KOPT-K1 (cell line): Measurements from ENCODE around the gene RPUSD3.

Experiments
- H3K27ac ChIP-seq: fragments of 200-600 bp; sonication (generic); 2 replicates; pipeline ENCODE4 v1.5.1; 2016; ENCODE audit warnings: antibody characterized with exemption, mild to moderate bottlenecking, low read depth, low read length; ENCODE audit not compliant: poor library complexity, severe bottlenecking
- H3K36me3 ChIP-seq: fragments of 200-600 bp; sonication (generic); 2 replicates; pipeline ENCODE4 v1.5.1; 2017; ENCODE audit warnings: antibody characterized with exemption, mild to moderate bottlenecking, low read length, moderate library complexity; ENCODE audit not compliant: insufficient read depth
- H3K9me3 ChIP-seq: fragments of 200-600 bp; sonication (generic); 2 replicates; pipeline ENCODE4 v1.5.1; 2017; ENCODE audit warnings: antibody characterized with exemption, low read length, mild to moderate bottlenecking; ENCODE audit not compliant: insufficient read depth, poor library complexity, severe bottlenecking

The RPUSD3 gene

DNA sequence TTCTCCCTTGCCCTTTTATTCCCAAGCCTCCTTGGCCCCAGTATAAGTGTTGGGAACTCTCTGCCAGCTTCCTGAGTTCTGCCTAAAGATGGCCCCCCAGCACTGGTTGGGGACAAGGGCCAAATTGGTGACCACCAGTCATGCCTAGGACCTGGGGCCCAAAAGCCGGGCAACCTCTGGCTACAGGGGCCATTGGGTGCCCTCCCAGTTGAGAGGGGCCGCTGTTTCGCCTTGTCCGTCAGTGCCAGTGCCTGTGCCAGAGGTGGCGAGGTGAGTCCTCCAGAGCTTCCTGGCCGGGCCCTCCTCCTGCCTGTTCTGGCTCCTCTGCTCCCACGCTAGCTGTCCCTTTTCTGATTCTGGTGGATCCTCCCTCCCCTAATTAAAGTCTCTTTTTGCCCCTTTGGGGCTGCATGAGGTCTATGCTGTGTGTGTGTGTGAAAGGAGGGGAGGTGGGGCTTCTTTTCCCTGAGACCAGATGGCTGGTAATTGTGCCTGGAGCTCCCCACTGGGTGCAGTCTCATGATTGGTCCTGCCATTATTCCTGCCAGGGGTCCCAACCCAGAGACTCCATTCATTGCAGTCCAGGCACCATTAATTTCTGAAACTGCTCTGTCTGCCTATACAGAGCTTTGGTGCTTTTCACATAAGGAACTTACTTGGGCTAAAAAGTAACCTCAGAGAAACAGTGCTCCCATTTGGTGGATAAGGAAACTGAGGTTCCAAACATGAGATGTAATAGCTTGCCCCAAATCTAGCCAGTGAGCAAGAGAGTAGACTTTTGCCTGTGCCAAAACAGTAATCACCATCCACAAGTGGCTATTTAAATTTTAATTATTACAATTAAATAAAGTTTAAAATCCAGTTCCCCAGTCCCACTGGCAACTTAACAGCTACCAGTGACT, 36.9 kb downstream of the RPUSD3 start:
- Histone ChIP-seq H3K9me3 (no peaks in the 10 kb centered on the region), H3K27ac (no peak overlapping the region), H3K36me3 (peaks cover 97% of the 10 kb centered on the region)

- Histone ChIP-seq H3K36me3 (peaks cover 97% of the 10 kb centered on the region), H3K27ac (no peak overlapping the region), H3K9me3 (no peaks in the 10 kb centered on the region)
Measured at GRCh38 chr3:9806137-9806536, 37.7 kb downstream of the RPUSD3 start.

- H3K9me3 ChIP-seq: no peaks in the 10 kb centered on the region
- no peak overlapping the region for H3K27ac ChIP-seq
- peaks cover 98% of the 10 kb centered on the region for H3K36me3 ChIP-seq
Measured at GRCh38 chr3:9804996-9805395, 38.8 kb downstream of the RPUSD3 start.

DNA sequence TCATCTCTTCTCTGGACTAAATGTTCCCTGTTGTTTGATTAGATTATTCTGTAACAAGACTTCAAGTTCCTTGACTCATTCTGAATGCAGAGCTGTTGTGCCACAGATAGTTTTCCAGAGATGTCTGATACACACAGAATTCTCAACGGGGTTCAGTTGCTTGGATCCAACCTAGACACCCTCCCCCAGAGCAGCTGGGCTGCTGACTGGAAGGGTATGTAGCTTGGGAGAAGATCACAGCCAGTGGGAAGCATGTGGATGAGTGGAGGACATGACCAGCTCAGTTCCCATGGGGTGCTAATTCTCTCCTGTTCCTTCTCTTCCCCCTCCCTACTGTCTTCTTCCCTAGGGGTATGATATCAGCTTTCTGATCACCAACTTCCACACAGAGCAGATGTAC, 40.3 kb downstream of the RPUSD3 start:
- Histone ChIP-seq H3K36me3 (peaks cover 100% of the 10 kb centered on the region), H3K27ac (no peak overlapping the region), H3K9me3 (no peaks in the 10 kb centered on the region)

DNA sequence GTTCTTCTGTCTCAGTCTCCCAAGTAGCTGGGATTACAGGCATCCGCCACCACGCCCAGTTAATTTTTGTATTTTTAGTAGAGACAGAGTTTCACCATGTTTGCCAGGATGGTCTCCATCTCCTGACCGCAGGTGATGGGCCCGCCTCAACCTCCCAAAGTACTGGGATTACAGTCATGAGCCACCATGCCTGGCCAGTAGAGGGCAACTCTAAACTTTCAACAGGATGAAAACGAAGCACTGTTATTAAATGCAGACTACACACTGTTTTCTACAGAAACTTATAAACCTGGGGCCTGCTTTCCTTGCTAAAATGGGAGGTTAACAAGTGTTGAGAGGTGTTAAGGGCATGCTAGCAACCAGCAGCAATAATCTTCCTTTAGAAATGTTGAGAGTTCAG, 43.3 kb downstream of the RPUSD3 start:
- H3K9me3 ChIP-seq: no peaks in the 10 kb centered on the region
- H3K36me3 ChIP-seq: peaks cover 98% of the 10 kb centered on the region
- no peak overlapping the region for H3K27ac ChIP-seq

DNA sequence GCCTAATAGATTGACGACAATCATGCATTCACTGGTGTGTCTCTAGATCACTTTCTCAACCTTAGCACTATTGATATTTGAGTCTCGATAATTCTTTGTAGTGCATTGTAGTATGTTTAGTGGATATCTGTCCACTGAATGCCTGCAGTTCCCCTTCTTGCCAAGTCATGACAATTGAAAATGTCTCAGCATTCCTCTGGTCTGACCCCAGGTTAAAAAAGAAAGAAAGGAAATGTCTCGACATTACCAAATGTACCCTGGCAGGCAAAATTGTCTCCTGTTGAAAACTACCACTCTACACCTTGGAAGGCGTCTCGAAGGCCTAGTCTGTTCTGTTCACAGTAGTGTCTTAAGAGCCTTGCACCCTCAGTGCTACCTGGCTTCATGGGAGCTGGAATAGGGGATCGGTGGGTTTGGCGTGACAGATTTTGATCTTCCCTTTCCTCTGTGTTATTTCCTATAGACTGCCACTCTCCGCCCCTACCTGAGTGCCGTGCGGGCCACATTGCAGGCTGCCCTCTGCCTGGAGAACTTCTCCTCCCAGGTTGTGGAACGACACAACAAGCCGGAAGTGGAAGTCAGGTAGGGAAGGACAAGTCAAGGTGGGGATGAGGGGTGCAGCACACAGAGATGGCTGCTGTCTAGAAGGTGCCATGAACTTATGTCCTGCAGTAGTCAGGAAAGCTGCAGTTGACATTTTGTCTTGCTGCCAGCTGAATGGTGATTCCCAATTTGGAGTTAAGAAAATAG, 46.4 kb downstream of the RPUSD3 start:
- no peaks in the 10 kb centered on the region for H3K9me3 ChIP-seq
- peaks cover 82% of the 10 kb centered on the region for H3K36me3 ChIP-seq
- H3K27ac ChIP-seq: no peak overlapping the region

GRCh38 chr3:9795207-9795606, 48.6 kb downstream of the RPUSD3 start:
- Histone ChIP-seq H3K9me3 (no peaks in the 10 kb centered on the region), H3K36me3 (peaks cover 70% of the 10 kb centered on the region), H3K27ac (no peak overlapping the region)

DNA sequence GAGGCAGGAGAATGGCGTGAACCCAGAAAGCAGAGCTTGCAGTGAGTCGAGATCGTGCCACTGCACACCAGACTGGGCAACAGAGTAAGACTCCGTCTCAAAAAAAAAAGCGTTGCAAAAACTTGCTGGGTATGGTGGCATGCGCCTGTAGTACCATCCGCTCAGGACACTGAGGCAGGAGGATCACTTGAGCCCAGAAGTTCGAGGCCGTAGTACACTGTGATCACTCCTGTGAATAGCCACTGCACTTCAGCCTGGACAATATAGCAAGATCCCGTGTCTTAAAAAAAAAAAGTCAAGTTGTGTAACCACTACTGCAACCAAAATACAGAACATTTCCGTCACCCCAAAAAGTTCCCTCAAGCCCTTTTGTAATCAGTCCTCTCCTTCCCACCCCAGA, 49.4 kb downstream of the RPUSD3 start:
- Histone ChIP-seq H3K27ac (no peak overlapping the region), H3K36me3 (peaks cover 68% of the 10 kb centered on the region), H3K9me3 (no peaks in the 10 kb centered on the region)

DNA sequence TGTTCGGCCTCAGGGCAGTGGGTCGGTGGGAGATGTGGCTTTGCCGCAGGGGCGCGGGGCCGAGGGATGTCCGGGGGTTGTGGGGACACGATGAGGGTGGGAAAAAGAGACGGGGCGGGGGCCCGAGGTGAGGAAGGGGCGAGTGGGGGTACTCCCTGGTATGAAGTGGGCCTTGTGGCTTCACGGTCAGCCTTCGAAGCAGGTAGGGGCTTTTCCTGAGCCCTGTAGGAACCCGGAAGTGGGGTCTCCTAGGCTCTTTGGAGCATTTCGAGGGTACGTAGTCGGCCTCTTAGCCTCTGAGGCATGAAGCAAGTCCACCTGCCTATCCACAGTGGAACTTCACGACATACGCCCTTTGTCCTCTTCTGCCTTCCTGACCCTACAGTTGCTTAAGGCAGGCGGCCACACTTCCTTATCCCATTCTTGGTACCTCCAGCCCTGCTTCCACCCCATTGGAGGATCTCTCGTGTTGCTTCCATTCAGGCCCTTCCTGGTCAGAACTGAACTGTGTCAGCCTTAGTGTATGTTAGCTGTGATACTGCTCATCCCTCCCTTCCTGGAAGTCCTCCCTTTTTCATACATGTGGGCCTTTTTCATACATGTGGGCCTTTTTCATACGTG, 50.5 kb downstream of the RPUSD3 start:
- H3K27ac ChIP-seq: peak overlapping the region; percentile 93
- H3K9me3 ChIP-seq: no peaks in the 10 kb centered on the region
- H3K36me3 ChIP-seq: peaks cover 63% of the 10 kb centered on the region

DNA sequence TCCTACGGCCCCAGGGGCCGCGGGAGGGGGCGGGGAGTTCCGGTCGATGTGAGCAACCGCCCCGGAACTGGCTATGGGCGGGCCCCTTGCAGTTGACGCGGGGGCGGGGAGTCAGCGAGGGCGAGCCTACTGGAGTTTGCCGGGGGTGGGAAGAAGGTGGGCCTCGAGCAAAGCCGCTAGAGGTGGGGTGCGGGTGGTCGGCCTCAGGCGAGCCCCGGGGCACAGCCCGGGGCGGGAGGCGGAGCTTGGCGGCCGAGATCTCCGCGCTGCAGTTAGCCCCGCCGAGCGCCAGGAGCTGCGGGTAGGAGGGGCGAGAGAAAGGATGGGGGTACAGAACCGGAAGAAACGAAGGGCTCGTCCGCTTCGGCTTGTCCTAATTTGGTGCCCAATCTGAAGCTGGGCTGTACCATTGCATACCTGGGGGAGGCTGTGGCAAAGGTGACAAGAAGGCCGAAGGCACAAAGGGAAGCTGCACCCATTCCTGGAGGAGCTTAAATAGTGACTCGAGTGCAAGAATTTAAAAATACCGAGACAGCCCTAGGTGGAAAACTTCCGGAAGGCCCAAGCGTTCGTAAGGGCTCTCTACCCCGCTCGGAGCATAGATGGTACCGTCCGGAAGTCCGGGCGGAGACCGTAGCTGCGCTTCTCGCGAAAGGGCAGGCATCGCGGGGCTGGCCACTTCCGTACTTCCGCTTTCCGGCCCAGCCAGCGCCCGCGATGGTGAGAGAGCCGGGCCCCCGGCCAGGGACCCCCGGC, 51.2 kb downstream of the RPUSD3 start, which contains the start of the genes ARPC4 and TADA3:
TSS of gene ARPC4 (plus strand) at position 678 of the 756 bp plus-strand sequence. CDS start at position 718, 40 bp downstream.
TSS of gene TADA3 (minus strand) at position 69 of the 756 bp plus-strand sequence. CDS start 1,007 bp downstream, outside the sequence.
- Histone ChIP-seq H3K9me3 (no peaks in the 10 kb centered on the region), H3K27ac (peak within 1 kb of the TSS; percentile 93), H3K36me3 (peaks cover 57% of the 10 kb centered on the region)

GRCh38 chr3:9791790-9792404, 51.9 kb downstream of the RPUSD3 start:
- Histone ChIP-seq H3K27ac (peak overlapping the region; percentile 93), H3K36me3 (peaks cover 55% of the 10 kb centered on the region), H3K9me3 (no peaks in the 10 kb centered on the region)

DNA sequence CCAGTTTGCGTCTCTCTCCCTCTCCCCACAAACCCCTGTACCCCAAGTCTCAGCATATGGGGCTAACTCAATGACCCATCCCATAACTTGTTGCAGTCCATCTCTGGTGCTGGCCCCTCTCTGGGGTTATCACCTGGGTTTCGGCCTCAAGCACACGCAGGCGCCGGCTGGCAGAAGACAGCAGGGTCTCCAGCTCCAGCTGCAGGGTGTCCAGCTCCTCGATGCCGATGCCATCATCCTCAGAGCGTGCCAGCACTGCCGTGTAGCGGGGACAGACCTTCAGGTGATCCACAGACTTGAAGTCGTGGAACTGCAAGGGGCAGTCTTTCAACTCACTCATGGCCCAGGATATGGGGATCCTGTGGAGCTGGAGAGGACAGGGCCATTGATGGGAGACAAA, 52.7 kb downstream of the RPUSD3 start:
- H3K36me3 ChIP-seq: peaks cover 56% of the 10 kb centered on the region
- H3K27ac ChIP-seq: peak overlapping the region; percentile 93

More for the DNA sequence above, 52.7 kb downstream of the RPUSD3 start:
- H3K9me3 ChIP-seq: no peaks in the 10 kb centered on the region
